A673 (cell line): ENCODE measurements around the gene PSMA2.

Experiments
- CTCF ChIP-seq: fragments of 300-800, 200-600 bp; sonication (generic); conservative IDR thresholded peaks from 2 replicates; pipeline ENCODE4 v1.5.1; 2017; ENCODE audit warnings: low read depth, mild to moderate bottlenecking, antibody characterized with exemption, low read length, moderate library complexity, mixed read lengths
- EZH2 ChIP-seq: fragments of 200-600 bp; sonication (generic); IDR thresholded peaks from 2 replicates; pipeline ENCODE4 v1.6.1; 2017; ENCODE audit warnings: borderline replicate concordance, low read depth, mild to moderate bottlenecking, mixed read lengths, antibody characterized with exemption, low read length; ENCODE audit not compliant: poor library complexity, severe bottlenecking

DNA sequence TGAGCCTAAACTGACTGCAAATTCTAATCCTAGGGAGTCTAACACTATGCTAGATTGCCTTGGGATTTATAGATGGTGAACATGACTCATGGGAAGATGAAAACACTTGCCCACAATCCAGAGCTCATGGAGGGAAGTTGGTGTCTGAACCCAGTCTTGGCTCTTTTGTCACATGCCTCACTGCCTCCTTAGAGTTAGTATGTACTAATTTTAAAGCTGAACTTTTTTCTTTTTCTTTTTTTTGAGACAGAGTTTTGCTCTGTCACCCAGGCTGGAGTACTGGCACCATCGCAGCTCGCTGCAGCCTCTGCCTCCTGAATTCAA lies 14.6 kb upstream of the PSMA2 start:
- TF ChIP-seq CTCF (no peak), EZH2 (no peak)
